ENCODE data around the gene SEMA6A.

SEMA6A gene

GRCh38 chr5:116605310-116606070, 30.9 kb upstream of the SEMA6A start:
- TF ChIP-seq, protein P1, sequence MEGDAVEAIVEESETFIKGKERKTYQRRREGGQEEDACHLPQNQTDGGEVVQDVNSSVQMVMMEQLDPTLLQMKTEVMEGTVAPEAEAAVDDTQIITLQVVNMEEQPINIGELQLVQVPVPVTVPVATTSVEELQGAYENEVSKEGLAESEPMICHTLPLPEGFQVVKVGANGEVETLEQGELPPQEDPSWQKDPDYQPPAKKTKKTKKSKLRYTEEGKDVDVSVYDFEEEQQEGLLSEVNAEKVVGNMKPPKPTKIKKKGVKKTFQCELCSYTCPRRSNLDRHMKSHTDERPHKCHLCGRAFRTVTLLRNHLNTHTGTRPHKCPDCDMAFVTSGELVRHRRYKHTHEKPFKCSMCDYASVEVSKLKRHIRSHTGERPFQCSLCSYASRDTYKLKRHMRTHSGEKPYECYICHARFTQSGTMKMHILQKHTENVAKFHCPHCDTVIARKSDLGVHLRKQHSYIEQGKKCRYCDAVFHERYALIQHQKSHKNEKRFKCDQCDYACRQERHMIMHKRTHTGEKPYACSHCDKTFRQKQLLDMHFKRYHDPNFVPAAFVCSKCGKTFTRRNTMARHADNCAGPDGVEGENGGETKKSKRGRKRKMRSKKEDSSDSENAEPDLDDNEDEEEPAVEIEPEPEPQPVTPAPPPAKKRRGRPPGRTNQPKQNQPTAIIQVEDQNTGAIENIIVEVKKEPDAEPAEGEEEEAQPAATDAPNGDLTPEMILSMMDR (conservative IDR thresholded peaks at IDR 0.05): no peak

DNA sequence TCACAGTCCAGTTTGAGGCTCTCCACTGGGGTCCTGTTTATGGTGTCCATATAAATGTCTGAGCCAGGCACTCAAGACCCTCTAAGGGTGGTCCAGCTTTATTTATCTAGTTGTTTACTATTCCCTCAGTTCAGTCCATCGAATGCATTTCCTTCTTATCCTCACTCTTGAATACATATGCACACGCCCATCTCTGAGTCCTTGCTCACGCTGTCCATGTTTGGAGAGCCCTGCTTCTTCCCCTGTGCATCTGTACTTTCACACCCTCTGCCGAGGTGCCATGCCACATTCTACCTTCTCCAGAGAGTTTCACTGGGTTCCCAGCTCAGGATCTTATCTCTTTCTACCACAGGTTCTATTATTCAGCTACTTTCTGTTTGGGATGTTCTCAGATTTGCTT, 30.2 kb upstream of the SEMA6A start:
- TF ChIP-seq, protein P1 (conservative IDR thresholded peaks at IDR 0.05): no peak

More at GRCh38 chr5:116605310-116606070, 30.9 kb upstream of the SEMA6A start:
- H3K27ac ChIP-seq: no peak overlapping the region

GRCh38 chr5:116600876-116601275, 26.3 kb upstream of the SEMA6A start:
- H3K27ac ChIP-seq: no peak overlapping the region
- TF ChIP-seq, protein P1 (conservative IDR thresholded peaks at IDR 0.05): no peak

More for the DNA sequence above, 30.2 kb upstream of the SEMA6A start:
- no peak overlapping the region for H3K27ac ChIP-seq

DNA sequence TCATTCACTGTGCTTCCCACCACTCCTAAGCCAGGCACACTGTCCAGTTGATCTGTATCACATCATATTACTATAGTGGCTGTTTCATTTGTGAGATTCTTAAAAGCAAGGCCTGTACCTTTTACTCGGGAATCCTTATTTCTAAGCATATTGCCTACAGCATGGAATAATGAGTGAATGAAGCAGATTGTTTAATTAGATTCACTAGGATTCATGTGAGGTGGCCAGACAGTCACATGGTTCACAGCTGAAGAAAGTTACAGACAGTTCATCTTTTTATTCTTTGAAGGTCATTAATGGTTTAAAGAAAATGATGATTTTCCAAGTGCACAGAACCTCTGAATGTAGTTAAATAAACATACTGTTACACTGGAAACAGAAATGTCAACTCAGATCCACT, 24.3 kb upstream of the SEMA6A start:
- TF ChIP-seq, protein P1 (conservative IDR thresholded peaks at IDR 0.05): no peak
- H3K27ac ChIP-seq: no peak overlapping the region

DNA sequence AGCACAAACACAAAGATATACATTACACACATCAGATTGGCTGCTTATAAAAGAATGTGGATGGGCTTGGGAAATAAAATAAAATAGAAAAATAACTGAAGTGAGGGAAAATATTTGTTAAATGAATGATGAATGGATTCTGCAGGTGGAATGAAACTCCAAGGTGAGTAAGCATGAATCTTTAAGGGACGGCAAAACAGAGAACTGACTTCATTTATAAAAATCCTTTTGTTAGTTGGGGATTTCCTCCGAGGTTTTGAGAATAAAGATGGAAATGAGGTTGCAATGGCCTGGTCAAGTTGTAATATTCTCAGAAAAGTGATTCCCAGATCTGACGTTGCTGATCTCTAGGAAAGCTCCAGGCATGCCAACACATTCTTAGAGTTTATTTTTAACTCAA, 20.9 kb upstream of the SEMA6A start:
- H3K27ac ChIP-seq: no peak overlapping the region
- TF ChIP-seq, protein P1 (conservative IDR thresholded peaks at IDR 0.05): no peak

GRCh38 chr5:116593340-116593739, 18.7 kb upstream of the SEMA6A start:
- H3K27ac ChIP-seq: no peak overlapping the region
- TF ChIP-seq, protein P1 (conservative IDR thresholded peaks at IDR 0.05): no peak

DNA sequence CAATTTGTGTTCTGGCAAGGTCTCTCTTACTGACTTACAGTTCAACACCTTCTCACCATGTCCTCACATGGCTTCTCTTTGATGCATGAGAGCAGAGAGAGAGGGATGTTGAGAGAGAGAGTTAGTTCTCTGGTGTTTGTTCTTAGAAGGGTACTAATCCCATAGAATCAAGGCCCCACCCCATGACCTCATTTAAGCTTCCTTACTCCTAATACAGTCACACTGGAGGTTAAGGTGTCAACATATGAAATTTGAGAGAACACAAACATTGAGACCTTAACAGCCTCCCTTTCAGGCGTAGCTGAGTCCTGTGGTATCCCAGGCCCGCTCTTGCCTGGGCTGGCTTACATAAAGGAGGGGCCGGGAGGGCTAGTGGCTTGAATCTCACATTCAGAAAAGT, 10.6 kb upstream of the SEMA6A start:
- TF ChIP-seq, protein P1 (conservative IDR thresholded peaks at IDR 0.05): no peak
- no peak overlapping the region for H3K27ac ChIP-seq

Data from VCaP (cell line).